Activated T-helper 1 cell treated with anti-CD3 and anti-CD28 coated beads, Interleukin-12 subunit alpha, Interleukin-12 subunit beta, Interleukin-2, Interleukin-4 antibody, amounts not matched to agents 30 ng/mL and 10 ng/mL and 1 ng/mL, durations not matched to agents 14 hours and 24 hours and 36 hours (primary cell): ENCODE results near the gene DAAM1. TPM values are rescaled to one million over a fixed set of nuclear protein-coding genes. Genes with fewer than 3 reads are reported as not detected.

Experiments used
- DNase-seq: peaks from one replicate; pipeline ENCODE4 v3.0.0; 2021; ENCODE audit warnings: low spot score
- H3K27ac Mint-ChIP-seq: one replicate; pipeline ENCODE4 v1.8.0; 2021; ENCODE audit warnings: mild to moderate bottlenecking, mixed read lengths
- H3K27me3 Mint-ChIP-seq: one replicate; pipeline ENCODE4 v1.8.0; 2022; ENCODE audit warnings: mild to moderate bottlenecking, moderate library complexity, mixed read lengths; ENCODE audit not compliant: insufficient read depth
- H3K36me3 Mint-ChIP-seq: one replicate; pipeline ENCODE4 v1.8.0; 2021; ENCODE audit warnings: low read depth, mixed read lengths
- H3K4me1 Mint-ChIP-seq: one replicate; pipeline ENCODE4 v1.8.0; 2021; ENCODE audit warnings: low read depth, mixed read lengths
- H3K4me3 Mint-ChIP-seq: one replicate; pipeline ENCODE4 v1.8.0; 2021; ENCODE audit warnings: mild to moderate bottlenecking, moderate library complexity, mixed read lengths
- H3K9me3 Mint-ChIP-seq: one replicate; pipeline ENCODE4 v1.8.0; 2021; ENCODE audit warnings: mixed read lengths
- intact Hi-C: fragments of 100-400 bp; cut with micrococcal nuclease; formaldehyde crosslinking; loops from one replicate; pipeline ENCODE4 v1.15.1; 2024
- total RNA-seq: library from RNA; stranded (reverse); gene quantifications from 2 replicates; pipeline ENCODE4 v1.2.3, GENCODE V29; 2022

Gene DAAM1
- total RNA-seq, 1 donor from 2014 or later = 4.2 TPM

DNA sequence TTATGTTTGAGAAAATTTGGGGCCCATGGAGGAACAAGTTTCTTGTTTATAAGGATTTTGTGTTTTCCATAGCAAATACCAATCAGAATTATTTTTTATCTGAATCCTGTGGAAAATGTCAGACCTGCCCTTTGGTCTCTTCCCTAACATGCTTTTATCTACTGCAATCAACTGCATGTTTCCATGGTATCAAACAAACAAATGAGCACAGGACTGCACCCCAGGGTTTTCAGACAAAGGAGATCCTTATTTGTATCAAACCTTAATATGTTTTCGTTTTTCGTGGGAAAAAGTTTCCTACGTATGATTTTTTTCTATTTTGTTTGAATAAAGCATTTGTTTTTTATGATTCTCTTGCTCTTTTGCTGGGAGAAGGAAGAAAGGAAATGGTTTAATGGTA is 185.6 kb downstream of the DAAM1 start:
- intact Hi-C loops = no loop called here
- peaks cover 11% of the 10 kb centered on the region for H3K27me3 Mint-ChIP-seq
- H3K36me3 Mint-ChIP-seq = no peaks in the 10 kb centered on the region
- H3K9me3 Mint-ChIP-seq = no peaks in the 10 kb centered on the region
- no peak overlapping the region for H3K27ac Mint-ChIP-seq
- no peak overlapping the region for H3K4me3 Mint-ChIP-seq
- H3K4me1 Mint-ChIP-seq = no peaks in the 10 kb centered on the region
- no peak for DNase-seq

DNA sequence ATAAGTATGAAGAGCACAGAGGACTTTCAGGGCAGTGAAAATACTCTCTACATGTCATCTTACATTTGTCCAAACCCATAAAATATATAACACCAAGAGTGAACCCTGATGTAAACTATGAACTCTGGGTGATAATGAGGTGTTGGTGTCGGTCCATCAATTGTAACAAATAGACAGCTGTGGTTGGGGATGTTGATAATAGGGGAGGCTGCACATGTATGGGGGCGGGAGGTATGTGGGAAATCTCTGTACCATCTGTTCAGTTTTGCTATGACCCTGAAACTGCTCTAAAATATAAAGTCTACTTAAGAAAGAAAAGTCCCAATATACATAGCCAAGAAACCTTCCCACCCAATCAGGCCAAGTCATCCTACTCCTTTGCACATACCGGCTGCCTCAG is 188.2 kb downstream of the DAAM1 start:
- Mint-ChIP-seq H3K9me3 (no peaks in the 10 kb centered on the region), H3K27ac (no peak overlapping the region), H3K4me3 (no peak overlapping the region), H3K27me3 (peaks cover 14% of the 10 kb centered on the region), H3K4me1 (no peaks in the 10 kb centered on the region), H3K36me3 (no peaks in the 10 kb centered on the region)
- DNase-seq = no peak
- intact Hi-C loops = no loop called here

DNA sequence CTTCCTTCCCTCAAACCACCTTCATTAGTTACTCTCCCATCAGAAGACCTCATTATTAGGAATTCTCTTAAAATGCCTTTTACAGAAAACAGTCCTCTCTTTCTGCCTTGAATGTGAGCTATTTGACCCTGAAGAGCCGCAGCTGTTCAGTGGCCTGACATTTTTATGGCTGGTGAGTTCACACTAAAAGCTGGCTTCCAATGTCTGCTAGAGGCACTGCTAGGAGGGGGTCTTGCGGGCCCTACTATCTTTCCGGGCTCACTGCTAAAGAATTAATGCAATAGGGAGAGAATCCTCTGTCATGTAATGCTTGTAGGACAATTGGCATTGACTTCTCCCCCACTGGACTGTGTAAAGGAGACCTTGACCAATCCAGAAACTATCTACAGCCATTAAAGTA is 189.0 kb downstream of the DAAM1 start:
- H3K9me3 Mint-ChIP-seq = no peaks in the 10 kb centered on the region
- no peaks in the 10 kb centered on the region for H3K4me1 Mint-ChIP-seq
- DNase-seq = no peak
- H3K4me3 Mint-ChIP-seq = no peak overlapping the region
- no peak overlapping the region for H3K27ac Mint-ChIP-seq
- peaks cover 15% of the 10 kb centered on the region for H3K27me3 Mint-ChIP-seq
- no peaks in the 10 kb centered on the region for H3K36me3 Mint-ChIP-seq
- intact Hi-C loops = no loop called here

DNA sequence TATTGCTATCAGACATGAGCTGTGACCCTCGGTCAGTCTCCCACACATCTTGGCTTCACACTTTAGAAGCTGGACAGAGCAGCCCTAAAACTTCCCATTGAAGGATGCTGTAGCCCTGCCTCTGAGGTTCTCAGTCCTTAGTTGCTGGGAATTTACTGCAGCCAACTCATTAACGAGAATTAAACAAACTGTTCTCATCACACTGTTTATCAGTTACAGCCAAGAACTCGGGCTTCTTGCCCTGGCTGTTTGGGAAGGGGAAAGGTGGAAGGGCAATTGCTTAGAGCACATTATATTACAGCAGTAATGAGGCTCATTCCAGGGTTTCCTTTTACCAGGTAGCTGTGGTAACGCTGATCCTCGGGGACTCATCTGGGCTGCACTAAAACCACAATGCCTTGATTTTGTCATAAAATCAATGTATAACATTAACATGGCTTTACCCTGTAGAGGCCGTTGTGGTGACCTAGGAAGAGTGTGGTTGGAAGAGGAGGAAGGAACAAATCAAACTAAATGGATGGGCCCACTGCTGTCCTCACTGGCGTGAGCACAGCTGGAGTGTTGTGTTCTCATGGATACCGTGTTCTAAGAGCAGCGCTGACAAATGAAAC is 189.6 kb downstream of the DAAM1 start:
- no peak for DNase-seq
- Mint-ChIP-seq H3K27ac (no peak overlapping the region), H3K9me3 (no peaks in the 10 kb centered on the region), H3K27me3 (peaks cover 18% of the 10 kb centered on the region), H3K36me3 (no peaks in the 10 kb centered on the region), H3K4me3 (no peak overlapping the region), H3K4me1 (no peaks in the 10 kb centered on the region)
- intact Hi-C loops = no loop called here

DNA sequence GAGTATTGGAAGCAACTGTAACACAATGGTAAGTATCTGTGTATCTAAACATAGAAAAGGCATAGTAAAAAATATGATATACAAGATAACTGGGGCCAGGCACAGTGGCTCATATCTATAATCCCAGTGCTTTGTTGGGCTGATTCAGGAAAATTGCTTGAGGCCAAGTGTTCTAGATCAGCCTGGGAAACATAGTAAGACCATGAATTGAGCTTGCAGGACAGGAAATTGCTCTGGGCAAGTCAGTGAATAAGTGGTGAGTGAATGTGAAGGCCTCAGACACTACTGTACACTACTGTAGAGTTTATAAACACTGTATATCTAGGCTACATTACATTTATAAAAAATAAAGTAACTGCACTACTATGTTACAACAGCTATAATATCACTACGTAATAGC is 201.5 kb downstream of the DAAM1 start:
- intact Hi-C loops = no loop called here
- Mint-ChIP-seq H3K27ac (no peak overlapping the region), H3K4me1 (no peaks in the 10 kb centered on the region), H3K36me3 (no peaks in the 10 kb centered on the region), H3K4me3 (no peak overlapping the region), H3K9me3 (peaks cover 6% of the 10 kb centered on the region), H3K27me3 (peaks cover 9% of the 10 kb centered on the region)
- no peak for DNase-seq

DNA sequence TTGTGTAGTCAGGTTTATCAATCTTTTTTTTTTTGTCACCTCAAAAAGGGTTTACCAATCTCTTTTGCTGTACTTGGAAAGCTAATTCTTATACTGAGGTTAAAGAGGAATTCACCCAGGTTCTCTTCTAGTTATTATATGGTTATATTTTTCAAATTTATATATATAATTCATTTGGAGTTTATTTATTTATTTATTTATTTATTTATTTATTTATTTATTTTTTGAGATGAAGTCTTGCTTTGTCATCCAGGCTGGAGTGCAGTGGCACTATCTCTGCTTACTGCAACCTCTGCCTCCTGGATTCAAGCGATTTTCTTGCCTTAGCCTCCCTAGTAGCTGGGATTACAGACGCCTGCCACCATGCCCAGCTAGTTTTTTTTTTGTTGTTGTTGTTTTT is 202.9 kb downstream of the DAAM1 start:
- Mint-ChIP-seq H3K4me1 (no peaks in the 10 kb centered on the region), H3K27me3 (peaks cover 8% of the 10 kb centered on the region), H3K9me3 (no peaks in the 10 kb centered on the region), H3K36me3 (no peaks in the 10 kb centered on the region), H3K4me3 (no peak overlapping the region), H3K27ac (no peak overlapping the region)
- DNase-seq = no peak
- intact Hi-C loops = no loop called here

DNA sequence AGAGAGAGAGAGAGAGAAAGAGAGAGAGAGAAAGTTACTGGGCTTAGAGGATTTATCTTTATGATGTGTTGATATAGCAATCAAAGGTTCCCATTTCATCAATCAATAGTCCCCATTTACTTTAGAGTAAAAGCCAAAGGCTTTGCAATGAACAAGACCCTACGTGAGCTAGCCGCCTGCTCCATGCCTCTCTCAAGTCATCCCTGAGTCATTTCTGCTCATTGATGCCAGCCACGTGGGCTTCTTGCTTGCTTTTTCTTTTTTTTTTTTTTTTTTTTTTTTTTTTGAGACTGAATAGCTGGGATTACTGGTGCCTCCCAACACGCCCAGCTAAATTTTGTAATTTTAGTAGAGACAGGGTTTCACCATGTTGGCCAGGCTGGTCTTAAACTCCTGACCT is 205.8 kb downstream of the DAAM1 start:
- no peak for DNase-seq
- Mint-ChIP-seq H3K4me3 (no peak overlapping the region), H3K4me1 (peaks cover 11% of the 10 kb centered on the region), H3K36me3 (no peaks in the 10 kb centered on the region), H3K27ac (no peak overlapping the region), H3K27me3 (peaks cover 6% of the 10 kb centered on the region), H3K9me3 (no peaks in the 10 kb centered on the region)
- intact Hi-C loops = no loop called here

DNA sequence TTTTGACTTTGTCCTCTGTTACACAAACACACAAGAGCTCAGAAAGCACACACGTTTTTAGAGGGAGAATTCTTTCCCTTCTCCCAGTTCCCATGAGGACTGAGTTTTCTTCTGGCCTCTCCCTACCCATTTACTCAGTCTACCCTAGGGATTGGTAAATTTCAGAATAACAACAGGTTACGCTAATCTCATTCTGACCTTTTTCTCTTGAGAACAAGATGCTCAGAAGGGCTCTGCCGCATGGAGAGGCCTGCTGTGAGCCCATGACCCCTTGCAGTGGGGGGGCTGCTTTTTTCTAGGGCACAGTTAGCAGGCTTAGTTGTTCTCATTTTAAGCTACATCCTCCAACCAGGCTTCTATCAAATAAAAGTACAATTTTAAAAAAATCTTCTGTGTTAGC is 207.2 kb downstream of the DAAM1 start:
- Mint-ChIP-seq H3K4me3 (no peak overlapping the region), H3K9me3 (no peaks in the 10 kb centered on the region), H3K4me1 (peaks cover 12% of the 10 kb centered on the region), H3K36me3 (no peaks in the 10 kb centered on the region), H3K27me3 (peaks cover 5% of the 10 kb centered on the region), H3K27ac (no peak overlapping the region)
- no peak for DNase-seq
- intact Hi-C loops = no loop called here

DNA sequence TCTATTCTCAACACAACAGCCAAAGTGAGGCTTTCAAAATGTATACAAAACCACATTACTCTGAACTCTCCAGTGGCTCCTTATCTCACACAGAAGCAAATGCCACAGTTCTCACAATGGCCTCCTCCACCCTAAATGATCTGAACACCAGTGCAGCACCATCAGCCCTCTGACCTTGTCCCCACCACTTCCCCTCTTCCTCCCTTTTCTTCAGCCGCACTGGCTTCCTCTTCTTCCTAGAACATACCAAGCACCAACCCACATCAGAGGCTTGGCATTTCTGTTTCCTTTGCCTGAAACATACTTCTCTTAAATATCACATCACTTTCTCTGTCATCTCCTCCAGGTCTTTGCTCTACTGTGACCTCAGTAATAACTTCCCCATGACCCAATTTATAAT is 210.4 kb downstream of the DAAM1 start:
- peak; percentile 2 for DNase-seq
- H3K27me3 Mint-ChIP-seq = no peaks in the 10 kb centered on the region
- H3K36me3 Mint-ChIP-seq = no peaks in the 10 kb centered on the region
- no peak overlapping the region for H3K27ac Mint-ChIP-seq
- no peaks in the 10 kb centered on the region for H3K9me3 Mint-ChIP-seq
- intact Hi-C loops = no loop called here
- peaks cover 12% of the 10 kb centered on the region for H3K4me1 Mint-ChIP-seq
- H3K4me3 Mint-ChIP-seq = peak overlapping the region; percentile 8

DNA sequence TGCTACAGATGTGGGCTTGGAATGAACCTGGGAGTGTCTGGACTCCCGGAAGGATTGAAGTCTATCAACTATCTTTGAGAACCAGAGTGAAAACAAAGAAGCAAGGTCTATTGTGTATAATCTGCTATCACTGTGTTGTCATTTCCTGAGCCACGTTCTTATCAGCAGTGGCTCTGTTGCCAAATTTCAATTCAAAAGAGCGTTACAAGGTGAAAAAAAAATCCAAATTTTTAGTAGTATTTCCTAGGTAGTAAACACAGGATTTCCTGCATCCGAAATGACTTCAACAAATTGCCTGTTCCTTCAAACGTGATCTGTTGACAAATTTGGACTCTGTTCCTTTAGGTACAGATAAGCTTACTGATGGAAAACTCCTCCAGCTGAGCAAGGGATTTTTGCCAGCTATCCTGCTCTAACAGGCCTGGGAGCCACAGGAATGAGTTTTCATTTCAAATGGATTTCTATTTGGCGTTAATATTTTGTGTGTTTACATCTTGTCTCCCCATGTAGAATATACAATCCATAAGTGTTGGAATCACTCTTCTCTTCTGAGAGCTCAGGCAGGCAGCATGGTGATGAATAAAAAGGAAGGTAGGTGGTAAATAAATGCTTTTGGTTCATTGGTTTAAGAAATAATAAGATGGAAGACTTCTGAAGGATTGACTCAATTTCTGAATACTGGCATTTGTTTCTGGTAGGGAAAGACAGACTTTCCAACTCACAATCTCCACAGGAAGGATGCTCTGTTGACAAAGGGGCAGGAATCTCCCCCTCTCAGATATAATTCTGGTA is 218.2 kb downstream of the DAAM1 start:
- peaks cover 11% of the 10 kb centered on the region for H3K9me3 Mint-ChIP-seq
- no peak overlapping the region for H3K4me3 Mint-ChIP-seq
- DNase-seq = no peak
- intact Hi-C loops = no loop called here
- H3K36me3 Mint-ChIP-seq = peaks cover 2% of the 10 kb centered on the region
- H3K4me1 Mint-ChIP-seq = no peaks in the 10 kb centered on the region
- peaks cover 2% of the 10 kb centered on the region for H3K27me3 Mint-ChIP-seq
- H3K27ac Mint-ChIP-seq = no peak overlapping the region

DNA sequence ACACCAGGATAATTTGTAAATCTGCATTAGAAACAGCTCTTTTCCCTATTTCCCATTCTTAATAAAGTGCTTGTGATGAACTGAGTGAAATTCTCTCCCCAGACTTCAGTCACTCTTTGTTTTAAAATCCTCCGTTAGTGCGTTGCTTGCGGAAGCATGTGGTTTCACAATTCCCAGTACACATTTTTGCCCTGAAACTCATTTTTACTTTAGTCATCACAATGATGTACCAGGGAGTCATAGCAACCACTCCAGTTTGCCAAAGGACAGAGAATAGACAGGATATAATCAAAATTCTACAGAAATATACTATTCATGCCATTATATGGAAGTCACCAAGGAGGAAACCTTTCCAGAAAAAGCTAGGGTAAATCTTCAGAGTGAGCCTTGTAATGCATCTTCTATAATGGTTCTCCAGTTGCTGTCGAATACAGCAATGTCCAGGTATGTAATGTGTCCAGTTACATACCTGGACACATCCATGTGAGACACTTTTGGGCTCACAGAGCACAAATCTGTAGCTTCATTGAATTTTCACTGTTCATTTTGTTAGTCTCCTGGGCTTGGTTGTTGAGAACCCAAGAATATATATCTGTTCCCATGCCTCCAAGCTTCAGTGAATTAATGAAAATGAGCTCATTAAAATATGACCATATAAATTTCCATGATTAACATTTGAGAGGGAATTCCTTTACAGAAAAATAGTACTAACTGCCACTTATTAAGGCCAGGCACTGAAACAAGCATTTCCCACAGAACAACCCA is 219.0 kb downstream of the DAAM1 start:
- intact Hi-C loops = no loop called here
- no peak overlapping the region for H3K4me3 Mint-ChIP-seq
- peaks cover 11% of the 10 kb centered on the region for H3K9me3 Mint-ChIP-seq
- H3K27me3 Mint-ChIP-seq = peaks cover 2% of the 10 kb centered on the region
- DNase-seq = no peak
- H3K36me3 Mint-ChIP-seq = peaks cover 2% of the 10 kb centered on the region
- H3K27ac Mint-ChIP-seq = no peak overlapping the region
- no peaks in the 10 kb centered on the region for H3K4me1 Mint-ChIP-seq

DNA sequence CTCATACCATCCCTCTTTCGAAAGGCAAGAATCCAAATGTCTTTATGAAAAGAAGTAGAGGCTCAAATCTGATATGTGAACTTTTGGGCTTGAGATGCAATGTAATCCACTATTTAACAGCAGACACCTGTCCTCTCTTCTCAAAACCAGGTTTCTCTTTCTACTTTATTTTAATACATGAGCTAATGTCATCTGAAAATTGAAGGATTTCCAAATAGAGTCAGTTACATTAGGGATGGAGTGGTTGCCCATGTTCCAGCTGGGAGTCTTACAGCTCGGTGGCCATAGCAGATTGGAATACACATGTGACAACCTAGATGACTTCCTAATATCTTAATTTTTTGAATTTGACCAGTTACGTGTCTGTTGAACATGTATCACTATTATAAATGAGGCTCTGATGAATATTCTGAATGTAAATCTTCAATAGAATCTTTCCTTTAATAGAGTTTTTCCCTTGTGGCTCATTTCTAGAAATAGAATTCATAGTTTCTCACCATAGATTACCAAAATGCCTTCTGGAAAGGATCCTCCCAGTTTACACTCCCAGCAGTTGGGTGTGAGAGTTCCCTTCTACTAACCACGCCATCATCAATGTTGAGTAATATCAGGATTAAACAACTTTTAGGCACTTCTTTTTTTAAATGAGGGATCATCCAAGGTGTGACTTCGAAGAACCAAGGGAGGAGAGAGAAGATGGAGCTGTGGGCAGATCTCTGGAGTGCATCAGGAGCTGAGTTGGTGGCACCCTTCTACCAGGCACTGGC is 227.6 kb downstream of the DAAM1 start:
- no peak for DNase-seq
- no peaks in the 10 kb centered on the region for H3K36me3 Mint-ChIP-seq
- no peak overlapping the region for H3K4me3 Mint-ChIP-seq
- intact Hi-C loops = no loop called here
- no peak overlapping the region for H3K27ac Mint-ChIP-seq
- no peaks in the 10 kb centered on the region for H3K4me1 Mint-ChIP-seq
- peaks cover 6% of the 10 kb centered on the region for H3K27me3 Mint-ChIP-seq
- no peaks in the 10 kb centered on the region for H3K9me3 Mint-ChIP-seq

DNA sequence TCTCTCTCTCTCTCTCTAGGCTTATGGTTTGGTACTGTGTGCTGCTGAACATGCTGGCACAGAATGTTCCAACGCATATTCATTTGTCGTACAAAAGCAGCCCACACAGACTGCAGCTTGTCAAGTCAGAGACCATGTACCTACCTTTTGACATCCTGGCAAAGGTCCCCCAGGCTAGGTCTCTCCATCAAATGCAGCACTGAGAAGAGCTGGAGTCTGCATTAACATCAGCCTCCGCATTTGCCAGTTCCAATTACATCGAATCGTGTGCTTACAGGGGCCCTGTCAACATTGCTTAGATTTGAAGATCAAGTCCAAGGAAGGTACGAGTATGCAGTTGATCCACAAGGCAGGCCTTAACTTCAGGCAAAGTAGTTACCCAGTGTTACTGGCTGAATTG is 228.8 kb downstream of the DAAM1 start:
- peaks cover 6% of the 10 kb centered on the region for H3K27me3 Mint-ChIP-seq
- DNase-seq = no peak
- no peak overlapping the region for H3K4me3 Mint-ChIP-seq
- intact Hi-C loops = no loop called here
- H3K27ac Mint-ChIP-seq = no peak overlapping the region
- H3K9me3 Mint-ChIP-seq = no peaks in the 10 kb centered on the region
- H3K4me1 Mint-ChIP-seq = no peaks in the 10 kb centered on the region
- H3K36me3 Mint-ChIP-seq = no peaks in the 10 kb centered on the region
